ENCODE results near the gene BAZ2A. TPM values are rescaled to one million over a fixed set of nuclear protein-coding genes. Genes with fewer than 3 reads are reported as not detected.
"Not testable (repeated sequence)": the region's sequence is repeated elsewhere in the genome, so short reads cannot be mapped to it uniquely, and the experiment has no call there.

The BAZ2A gene
- total RNA-seq, 1 donor from 2014 or later: 141 TPM

DNA sequence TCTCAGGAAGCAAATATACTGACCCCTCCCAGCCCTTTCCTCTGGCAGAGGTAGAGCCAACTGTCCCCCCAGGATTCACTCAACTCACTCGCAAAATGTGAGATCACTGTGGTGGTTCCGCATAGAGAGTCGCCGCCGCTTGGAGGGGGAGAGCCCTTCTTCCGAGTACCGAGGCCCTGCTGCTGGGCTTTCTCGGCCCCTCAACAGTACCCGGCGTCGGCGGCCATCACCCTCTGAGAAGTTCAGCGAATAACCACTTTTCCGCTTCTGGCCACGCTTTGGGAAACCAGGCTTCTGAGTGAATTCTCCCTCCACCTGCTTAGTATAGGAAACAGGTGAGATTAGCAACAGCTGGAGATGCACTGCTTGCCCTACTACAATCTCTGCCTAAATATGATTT, 31.1 kb downstream of the BAZ2A start:
- no peak for DNase-seq (ENCODE audit: low spot score)

DNA sequence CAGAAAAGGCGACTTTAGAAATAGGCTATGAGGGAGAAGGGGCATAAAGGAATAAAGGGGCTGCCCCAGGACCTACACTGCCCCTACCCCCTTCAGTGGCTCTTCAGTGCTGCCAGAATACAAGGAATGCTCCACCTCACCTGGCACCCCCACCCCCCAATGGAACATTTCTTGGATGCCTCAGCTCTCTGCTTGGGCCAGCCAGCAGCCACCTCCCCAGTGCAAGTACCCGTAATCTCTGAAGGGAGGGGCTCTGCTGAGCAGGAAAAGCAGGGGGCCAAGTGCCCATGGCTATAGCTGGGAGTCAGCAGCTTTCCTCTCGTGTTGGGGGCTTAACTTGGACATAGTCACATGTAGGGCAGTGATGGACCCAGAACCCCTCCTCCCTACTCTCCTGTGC, 33.3 kb downstream of the BAZ2A start:
- DNase-seq (ENCODE audit: low spot score): no peak

DNA sequence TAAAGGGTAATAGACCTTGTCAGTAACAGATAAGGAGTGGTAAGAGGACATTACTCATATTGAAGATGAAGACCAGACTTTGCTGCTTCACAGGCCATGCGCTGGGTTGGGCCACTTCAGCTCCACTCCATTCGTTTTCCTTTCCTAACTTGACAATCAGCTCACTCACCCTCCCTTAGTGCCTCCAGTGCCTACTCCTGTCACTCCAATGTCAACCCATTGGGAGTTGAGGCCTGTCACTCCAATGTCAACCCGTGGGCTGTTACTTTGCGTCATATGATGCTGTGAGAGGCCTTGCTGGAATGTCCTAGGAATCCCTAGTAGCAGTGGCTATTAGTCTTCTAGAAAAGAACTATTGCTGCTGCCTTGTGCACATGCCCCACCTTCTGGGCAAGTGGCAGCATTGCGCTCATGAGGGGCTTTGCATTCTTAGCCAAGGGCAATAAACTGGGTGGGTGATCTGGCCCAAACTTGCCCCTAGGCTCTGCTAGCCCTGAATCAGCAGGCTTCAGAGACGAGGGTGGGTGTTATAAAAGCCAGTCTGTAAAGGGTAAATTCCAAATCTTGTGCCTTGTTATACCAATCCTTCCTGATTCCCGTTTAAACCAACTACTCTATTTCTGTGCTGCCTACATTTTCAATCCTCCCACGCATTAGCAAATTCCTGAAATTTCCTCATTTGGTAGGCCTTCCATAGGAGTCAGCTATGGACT, 36.1 kb downstream of the BAZ2A start:
- DNase-seq (ENCODE audit: low spot score): no peak

DNA sequence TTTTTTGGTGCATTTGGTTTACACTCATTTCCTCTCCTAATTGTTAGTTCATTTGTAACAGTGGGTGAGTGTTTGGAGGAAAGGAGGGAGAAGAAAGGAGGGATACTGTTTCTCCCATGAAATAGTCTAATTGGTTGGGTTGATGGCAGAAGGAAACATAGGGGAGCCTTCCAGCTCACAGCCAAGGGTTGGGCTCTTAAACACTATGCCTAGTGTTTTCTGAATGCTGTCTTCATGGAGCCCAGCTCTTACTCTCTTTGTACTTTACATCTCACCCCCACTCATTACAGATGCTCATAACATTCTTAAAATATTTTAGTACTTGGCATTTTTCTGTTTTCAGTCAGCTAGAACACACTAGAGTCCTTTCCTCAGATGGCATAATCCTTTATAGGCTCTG, 38.2 kb downstream of the BAZ2A start:
- no peak for DNase-seq (ENCODE audit: low spot score)

DNA sequence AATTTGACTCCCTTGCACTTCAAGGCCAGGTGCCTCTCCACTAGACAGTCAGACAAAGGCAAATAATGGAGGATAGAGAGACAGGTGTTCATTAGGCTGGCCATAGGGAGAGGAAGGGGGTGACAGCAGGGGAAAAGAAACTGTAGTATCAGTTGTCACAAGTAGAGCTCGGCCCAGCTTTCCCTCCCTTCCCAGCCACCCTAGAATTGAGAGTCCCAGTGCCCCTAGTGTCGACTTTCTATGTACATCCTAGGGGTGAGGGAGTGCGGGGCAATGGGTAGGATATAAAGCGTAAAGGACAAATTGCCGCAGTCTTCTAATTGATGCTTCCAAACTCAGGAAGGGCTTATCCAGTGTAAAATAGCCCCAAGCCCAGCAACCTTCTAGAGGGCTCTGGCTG, 39.0 kb downstream of the BAZ2A start:
- DNase-seq (ENCODE audit: low spot score): no peak

DNA sequence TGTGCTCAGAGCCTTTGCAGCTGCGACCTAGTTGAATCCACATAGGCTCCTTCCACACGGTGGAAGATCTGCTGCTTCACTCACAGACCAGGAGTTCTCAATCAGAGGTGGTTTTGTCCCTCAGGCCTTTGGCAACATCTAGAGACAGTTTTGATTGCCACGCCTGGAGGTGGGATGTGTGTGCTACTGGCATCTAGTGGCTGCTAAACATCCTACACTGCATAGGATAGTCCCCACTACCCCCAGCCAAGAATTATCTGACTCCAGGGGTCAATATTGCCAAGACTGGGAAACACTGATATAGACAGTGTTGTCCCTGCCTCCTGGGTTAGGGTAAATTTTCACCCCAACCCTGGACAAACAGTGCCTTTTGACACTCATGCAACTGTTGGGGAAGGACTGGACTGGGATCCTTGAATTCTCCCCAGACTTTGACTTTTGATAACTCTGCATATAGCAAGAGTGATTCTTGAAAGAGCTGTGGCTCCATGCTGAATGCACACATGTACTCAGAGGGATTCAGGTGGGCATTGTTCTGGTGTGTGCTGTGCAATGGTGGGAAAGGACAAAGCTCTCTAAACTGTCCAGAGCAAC, 39.8 kb downstream of the BAZ2A start:
- no peak for DNase-seq (ENCODE audit: low spot score)

DNA sequence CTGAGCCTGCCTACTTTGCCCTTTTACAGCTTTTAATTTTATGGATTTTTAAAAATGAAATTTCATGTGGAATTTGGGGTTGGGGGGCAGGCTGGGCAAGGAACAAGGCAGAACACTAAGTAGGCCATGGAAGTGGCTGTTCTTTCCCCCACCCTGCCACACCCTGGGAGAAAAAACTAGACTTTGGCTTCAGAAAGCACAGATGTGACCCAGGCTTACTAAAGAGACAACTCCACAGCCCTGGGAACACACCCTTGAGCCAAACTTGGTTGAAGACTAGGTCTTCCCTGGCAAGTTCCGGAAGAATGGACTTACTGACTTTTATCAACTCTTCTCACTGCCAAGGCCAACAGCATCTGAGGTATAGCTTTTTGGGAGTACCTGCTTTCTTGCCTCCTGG, 40.3 kb downstream of the BAZ2A start:
- DNase-seq (ENCODE audit: low spot score): no peak

DNA sequence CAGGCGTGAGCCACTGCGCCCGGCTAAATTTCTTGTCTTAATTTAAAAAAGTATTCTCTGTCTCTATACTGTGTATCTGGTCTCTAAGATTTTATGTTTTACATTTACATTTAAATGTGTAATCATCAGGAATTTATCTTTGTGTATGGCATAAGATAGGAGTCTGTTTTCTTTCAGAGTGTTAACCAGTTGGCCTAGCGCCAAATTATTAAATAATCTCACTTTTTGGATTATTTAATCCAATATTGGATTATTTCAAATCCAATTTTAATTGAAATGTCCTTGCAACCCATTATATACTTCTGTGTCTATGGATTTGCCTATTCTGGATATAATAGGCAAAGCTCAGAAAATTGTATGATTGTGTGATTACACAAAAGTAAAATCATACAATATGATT, 45.0 kb downstream of the BAZ2A start:
- DNase-seq (ENCODE audit: low spot score): no peak

DNA sequence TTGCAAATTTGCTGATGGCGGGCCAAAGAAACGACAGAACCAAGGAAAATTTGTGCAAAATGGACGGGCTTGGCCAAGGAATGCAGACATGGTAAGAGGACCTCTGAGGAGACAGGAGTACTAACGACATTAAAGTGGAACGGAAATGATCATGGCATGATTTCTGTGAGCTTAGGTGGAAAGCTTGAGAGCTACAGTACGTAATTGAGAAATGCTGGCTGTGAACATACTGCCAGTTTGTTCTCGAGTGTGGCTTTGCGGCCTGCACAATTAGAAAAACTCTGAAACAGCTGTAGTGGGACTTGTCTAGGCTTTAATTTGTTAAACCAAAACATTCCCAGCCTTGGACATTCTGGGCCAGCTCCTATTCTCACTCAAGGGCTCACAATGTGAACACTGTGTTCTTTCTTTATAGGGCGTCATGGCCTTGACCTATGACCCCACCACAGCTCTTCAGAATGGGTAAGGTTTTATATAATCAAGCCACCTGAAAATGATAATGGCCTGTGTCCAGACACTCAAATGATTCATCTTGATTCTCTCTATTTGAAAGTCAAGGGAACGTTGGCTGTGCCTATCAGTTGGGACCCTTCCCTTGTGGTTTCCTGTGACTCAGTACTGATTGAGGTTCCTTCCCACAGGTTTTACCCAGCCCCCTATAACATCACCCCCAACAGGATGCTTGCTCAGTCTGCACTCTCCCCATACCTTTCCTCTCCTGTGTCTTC, 48.5 kb downstream of the BAZ2A start:
- DNase-seq (ENCODE audit: low spot score): no peak

DNA sequence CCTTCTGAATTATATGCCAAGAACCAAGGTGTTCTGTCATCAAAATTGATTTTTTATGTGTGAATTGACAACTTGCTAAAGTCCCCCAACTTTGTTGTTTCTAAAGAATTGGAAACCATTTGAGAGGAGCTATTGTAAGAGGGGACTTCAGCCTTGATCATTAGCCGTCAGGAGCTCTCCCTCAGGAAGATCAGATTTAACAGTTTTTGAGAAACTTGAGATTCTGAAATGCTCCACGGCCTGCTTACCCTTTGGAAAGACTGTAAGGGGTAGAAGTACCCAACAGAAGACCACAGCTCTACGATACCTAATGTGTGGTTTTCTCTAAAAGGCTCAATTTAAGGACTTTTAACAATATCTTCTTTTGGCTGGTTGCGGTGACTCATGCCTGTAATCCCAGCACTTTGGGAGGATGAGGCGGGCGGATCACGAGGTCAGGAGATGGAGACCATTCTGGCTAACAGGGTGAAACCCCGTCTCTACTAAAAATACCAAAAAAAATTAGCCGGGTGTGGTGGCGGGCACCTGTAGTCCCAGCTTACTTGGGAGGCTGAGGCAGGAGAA, 51.1 kb downstream of the BAZ2A start:
- no peak for DNase-seq (ENCODE audit: low spot score)

DNA sequence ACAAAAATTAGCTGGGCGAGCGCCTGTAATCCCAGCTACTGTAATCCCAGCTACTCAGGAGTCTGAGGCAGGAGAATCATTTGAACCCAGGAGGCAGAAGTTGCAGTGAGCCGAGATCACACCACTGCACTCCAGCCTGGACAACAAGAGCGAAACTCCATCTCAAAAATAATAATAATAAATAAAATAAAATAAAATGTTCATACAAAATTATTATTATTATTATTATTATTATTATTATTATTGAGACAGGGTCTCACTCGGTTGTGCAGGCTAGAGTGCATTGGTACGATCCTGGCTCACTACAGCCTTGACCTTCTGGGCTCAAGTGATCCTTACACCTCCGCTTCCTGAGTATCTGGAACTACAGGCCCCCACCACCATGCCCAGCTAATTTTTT, 52.9 kb downstream of the BAZ2A start:
- DNase-seq (ENCODE audit: low spot score): not testable (repeated sequence)

DNA sequence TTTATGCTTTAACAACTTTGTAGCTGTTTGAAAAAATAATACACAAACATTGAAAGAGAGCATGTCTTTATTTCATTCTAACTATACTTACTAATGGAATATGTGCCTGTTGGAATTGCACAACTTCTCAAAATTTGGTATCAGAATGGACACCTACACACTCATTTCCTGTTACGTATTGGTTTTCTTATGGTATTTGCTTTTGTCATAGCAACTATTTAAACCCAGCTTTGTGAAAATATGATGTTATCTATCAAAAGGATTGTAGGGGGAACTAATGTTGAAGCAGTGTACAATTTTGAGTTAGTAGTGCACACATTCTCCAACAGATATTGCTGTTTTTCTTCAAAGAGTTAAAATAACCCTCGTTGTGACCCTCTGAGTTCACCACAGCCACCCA, 55.9 kb downstream of the BAZ2A start:
- no peak for DNase-seq (ENCODE audit: low spot score)

DNA sequence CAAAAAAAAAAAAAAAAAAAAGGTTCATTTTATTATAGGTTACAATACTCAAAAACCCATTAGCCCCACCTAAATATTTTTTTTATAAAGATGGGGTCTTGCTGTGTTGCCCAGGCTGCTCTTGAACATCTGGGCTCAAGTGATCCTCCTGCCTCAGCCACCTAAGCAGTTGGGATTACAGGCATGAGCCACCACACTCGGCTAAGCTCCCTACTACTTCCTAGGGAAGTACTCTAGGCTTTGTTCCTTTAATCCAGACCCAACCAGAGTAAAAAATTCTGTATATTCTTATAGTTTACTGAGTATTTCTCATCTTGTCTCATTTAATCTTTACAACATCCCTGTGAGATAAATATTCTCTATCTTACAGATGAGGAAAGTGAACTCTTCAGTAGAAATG, 57.8 kb downstream of the BAZ2A start:
- DNase-seq (ENCODE audit: low spot score): no peak

DNA sequence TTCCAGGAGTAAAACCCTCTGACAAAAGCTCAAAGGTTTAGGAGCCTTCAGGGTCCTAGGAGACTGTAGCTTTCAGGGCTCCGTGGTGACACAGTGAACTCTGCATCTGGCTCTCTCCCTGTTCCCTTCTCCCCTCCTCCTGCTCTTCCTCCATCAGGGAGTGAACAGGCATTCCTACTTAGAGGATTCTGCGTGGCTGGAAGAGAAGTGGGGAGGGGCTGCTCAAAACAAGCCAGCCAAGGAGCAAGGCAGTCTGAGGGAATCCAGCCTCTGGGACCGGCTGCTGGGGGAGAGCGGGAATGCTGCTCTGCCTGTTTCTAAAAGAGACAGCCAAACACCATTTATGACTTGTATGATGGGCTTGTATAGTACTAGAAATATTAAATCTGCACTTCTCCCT, 59.0 kb downstream of the BAZ2A start:
- DNase-seq (ENCODE audit: low spot score): no peak

DNA sequence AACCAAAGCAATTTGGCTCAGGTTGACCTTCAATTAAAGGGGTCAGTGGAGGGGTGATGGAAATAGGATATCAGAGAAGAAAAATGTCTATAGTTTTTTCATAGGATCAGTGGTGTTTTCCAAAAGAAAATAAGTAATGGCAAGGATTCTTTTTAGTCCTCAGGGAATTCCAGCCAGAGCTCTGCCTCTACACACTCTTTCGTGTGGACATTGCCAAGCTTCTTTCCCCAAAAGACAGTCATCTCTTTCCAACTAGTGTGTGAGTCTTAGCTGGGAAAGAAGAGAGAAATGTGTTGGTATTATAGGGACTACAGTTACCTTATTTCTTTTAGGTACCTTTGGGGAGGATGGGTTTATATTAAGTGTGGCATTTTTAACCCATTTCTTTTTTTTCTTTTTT, 62.0 kb downstream of the BAZ2A start:
- no peak for DNase-seq (ENCODE audit: low spot score)

DNA sequence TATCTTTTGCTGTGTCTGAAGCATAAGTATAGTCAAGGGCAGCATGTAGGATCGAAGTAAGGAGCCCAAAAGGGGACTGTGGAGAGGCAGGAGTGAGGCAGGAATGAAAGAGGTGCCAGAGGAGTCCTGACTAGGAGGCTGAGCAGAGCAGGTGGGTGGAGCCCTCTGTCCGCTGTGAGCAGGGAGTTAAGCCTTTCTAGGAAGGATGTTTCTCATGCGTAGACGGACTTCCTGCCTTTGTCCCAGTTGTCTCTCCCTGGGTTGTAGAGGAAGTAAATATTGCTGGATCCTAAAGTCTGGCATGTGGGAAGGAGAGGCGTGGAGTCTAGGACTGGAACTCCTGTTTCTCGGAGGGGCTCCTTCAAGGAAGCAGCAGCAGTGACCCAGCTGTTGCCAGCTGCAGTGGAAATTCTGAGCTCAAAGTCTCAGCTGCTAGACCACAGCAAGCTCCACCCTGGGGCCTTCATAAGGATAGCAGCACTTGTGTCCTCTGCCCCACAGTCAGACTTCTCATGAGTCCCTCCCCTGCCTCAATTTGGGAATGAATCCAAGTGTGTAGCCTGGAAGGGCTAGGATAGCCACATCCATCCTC, 64.5 kb downstream of the BAZ2A start:
- peak; percentile 69 for DNase-seq (ENCODE audit: low spot score)

DNA sequence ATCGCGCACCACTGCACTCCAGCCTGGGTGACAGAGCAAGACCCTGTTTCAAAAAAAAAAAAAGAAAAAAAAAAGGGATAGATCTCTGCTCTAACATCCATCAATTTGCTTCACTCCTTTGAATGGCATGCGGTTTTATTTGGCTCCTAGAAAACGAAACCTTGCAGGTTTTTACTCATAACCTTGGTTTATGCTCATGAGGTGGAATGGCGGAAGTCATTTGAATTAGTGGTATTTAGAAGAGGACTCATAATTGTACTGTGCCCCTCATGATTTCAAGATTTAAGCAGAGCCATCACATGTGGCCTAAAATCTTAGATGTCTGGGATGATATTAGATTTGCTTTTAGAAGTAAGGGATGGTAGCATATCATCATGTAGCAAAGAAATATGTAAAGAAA, 79.1 kb downstream of the BAZ2A start:
- no peak for DNase-seq (ENCODE audit: low spot score)

DNA sequence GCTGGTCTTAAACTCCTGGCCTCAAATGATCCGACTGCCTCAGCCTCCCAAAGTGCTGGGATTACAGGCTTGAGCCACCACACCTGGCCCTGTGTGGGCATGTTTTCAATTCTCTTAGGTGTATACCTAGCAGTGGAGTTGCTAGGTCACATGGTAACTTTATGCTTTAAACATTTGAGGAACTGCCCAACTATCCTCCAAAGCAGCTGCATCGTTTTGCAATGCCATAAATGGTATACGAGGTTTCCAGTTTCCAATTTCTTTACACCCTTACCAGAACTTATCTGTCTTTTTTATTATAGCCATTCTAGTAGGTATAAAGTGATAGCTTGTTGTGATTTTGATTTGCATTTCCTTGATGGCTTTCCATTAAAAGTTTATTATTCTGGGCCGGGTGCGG, 83.4 kb downstream of the BAZ2A start:
- no peak for DNase-seq (ENCODE audit: low spot score)
